HL-60 (cell line): ENCODE results near the gene HPCAL4.

ENCODE experiments used
- DNase-seq, 2 experiments: peaks; one replicate each; pipeline ENCODE4 v3.0.0-alpha.2; 2010 to 2020; ENCODE audit warnings: low read depth in 1 of 2, low spot score in 1 of 2
- H3K27ac ChIP-seq: fragments of 250-450 bp; sonication (Bioruptor Pico); replicated peaks from 2 replicates; pipeline ENCODE4 v1.5.1; 2020; ENCODE audit warnings: mild to moderate bottlenecking, moderate library complexity
- H3K27me3 ChIP-seq: fragments of 250-450 bp; sonication (Bioruptor Pico); 2 replicates; pipeline ENCODE4 v1.5.1; 2021; ENCODE audit warnings: mild to moderate bottlenecking, moderate library complexity; ENCODE audit not compliant: insufficient read depth, poor library complexity, severe bottlenecking
- H3K4me3 ChIP-seq: replicated peaks from 2 replicates; pipeline ENCODE4 v1.5.1; 2011; ENCODE audit warnings: mild to moderate bottlenecking, control low read depth, low read length; ENCODE audit not compliant: insufficient read depth
- GABPA ChIP-seq: IDR thresholded peaks from 2 replicates; pipeline ENCODE4 v1.6.1; 2012; ENCODE audit warnings: low read depth
- POLR2AphosphoS5 ChIP-seq: IDR thresholded peaks from 2 replicates; pipeline ENCODE4 v1.6.1; 2012; ENCODE audit warnings: low read depth
- SPI1 ChIP-seq: IDR thresholded peaks from 2 replicates; pipeline ENCODE4 v1.6.1; 2012; ENCODE audit warnings: low read depth, mild to moderate bottlenecking, borderline replicate concordance
- TF ChIP-seq, protein P1 (sequence below): IDR thresholded peaks from 2 replicates; pipeline ENCODE4 v1.6.1; 2012; ENCODE audit warnings: low read depth; ENCODE audit not compliant: insufficient replicate concordance
- TF ChIP-seq, protein P2 (sequence below): IDR thresholded peaks from one replicate; pipeline ENCODE4 v1.5.1; 2011; ENCODE audit warnings: low read length, control low read depth, inconsistent platforms; ENCODE audit not compliant: insufficient read depth

The HPCAL4 gene

DNA sequence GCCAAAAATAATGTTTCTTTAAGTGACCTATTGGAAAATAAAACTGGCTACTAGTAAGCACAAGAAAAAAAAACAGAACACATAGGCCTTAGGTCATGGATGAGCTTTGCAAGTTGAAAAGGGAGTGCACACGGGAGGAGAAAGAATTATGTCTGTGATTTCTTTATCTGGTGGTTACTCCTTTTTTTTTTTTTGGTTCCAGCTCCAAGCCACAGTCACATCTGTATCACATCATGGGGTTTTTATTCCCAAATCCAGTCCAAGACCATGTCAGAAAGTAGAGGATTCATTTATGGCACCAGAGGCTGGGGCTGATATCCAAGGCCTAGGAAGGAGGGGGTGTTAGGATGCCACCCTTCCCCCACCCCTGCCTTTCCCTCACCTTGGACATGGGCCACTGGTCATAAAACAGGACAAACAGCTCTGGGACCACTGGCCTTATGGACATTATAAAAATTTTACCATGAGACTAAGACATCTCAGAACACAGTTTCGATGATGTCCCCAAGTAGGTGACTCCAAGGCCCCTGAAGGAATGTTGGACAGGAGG, 41.5 kb downstream of the HPCAL4 start:
- Histone ChIP-seq H3K4me3 (no peak overlapping the region), H3K27me3 (peaks cover 2% of the 10 kb centered on the region), H3K27ac (no peak overlapping the region)
- DNase-seq, result no peak
- TF ChIP-seq, protein P1, sequence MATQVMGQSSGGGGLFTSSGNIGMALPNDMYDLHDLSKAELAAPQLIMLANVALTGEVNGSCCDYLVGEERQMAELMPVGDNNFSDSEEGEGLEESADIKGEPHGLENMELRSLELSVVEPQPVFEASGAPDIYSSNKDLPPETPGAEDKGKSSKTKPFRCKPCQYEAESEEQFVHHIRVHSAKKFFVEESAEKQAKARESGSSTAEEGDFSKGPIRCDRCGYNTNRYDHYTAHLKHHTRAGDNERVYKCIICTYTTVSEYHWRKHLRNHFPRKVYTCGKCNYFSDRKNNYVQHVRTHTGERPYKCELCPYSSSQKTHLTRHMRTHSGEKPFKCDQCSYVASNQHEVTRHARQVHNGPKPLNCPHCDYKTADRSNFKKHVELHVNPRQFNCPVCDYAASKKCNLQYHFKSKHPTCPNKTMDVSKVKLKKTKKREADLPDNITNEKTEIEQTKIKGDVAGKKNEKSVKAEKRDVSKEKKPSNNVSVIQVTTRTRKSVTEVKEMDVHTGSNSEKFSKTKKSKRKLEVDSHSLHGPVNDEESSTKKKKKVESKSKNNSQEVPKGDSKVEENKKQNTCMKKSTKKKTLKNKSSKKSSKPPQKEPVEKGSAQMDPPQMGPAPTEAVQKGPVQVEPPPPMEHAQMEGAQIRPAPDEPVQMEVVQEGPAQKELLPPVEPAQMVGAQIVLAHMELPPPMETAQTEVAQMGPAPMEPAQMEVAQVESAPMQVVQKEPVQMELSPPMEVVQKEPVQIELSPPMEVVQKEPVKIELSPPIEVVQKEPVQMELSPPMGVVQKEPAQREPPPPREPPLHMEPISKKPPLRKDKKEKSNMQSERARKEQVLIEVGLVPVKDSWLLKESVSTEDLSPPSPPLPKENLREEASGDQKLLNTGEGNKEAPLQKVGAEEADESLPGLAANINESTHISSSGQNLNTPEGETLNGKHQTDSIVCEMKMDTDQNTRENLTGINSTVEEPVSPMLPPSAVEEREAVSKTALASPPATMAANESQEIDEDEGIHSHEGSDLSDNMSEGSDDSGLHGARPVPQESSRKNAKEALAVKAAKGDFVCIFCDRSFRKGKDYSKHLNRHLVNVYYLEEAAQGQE, result no peak
- no peak for TF ChIP-seq GABPA
- no peak for TF ChIP-seq SPI1
- TF ChIP-seq POLR2AphosphoS5, result no peak
- TF ChIP-seq, protein P2, sequence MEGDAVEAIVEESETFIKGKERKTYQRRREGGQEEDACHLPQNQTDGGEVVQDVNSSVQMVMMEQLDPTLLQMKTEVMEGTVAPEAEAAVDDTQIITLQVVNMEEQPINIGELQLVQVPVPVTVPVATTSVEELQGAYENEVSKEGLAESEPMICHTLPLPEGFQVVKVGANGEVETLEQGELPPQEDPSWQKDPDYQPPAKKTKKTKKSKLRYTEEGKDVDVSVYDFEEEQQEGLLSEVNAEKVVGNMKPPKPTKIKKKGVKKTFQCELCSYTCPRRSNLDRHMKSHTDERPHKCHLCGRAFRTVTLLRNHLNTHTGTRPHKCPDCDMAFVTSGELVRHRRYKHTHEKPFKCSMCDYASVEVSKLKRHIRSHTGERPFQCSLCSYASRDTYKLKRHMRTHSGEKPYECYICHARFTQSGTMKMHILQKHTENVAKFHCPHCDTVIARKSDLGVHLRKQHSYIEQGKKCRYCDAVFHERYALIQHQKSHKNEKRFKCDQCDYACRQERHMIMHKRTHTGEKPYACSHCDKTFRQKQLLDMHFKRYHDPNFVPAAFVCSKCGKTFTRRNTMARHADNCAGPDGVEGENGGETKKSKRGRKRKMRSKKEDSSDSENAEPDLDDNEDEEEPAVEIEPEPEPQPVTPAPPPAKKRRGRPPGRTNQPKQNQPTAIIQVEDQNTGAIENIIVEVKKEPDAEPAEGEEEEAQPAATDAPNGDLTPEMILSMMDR, result no peak

DNA sequence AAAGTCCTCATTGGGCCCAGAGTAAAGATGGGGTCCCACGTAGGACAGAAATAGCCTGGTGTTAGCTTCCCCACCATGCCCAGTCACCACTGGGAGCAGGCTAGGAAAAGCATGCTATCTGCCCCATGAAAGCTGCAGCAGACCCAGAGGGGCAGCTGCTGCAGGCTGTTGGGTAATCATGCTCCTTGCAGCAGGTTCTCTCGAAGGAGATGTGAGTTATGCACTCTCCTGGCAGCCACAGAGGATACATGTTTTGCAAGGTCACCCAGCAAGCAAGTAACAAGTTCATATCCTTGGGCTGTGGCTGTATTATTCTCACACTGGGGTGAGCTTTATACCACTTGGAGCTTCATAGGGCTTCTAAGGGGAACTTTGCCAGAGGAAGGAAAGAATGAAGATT, 42.7 kb downstream of the HPCAL4 start:
- TF ChIP-seq, protein P1, result no peak
- TF ChIP-seq, protein P2, result no peak
- no peak for TF ChIP-seq POLR2AphosphoS5
- no peaks in the 10 kb centered on the region for H3K27me3 ChIP-seq
- H3K4me3 ChIP-seq, result no peak overlapping the region
- DNase-seq, result no peak
- no peak overlapping the region for H3K27ac ChIP-seq

DNA sequence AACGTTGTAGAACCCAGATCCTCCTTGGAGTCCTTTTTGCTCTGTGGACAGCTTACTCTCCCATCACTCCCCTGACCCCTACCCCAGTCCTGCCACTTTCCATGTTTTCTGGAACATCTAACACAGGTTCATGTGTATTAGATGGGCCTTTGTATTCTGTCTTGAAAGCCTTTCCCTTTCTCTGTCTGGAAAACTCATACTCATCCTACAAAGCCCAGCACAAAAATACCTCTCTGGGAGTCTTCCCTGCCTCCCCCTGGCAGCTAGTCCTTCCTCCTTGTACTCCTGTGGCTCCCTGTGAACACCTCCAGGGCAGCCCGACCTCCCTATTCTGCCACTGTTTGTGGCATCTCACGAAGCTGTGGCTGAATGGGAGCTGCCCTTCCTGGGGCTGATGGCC, 44.0 kb downstream of the HPCAL4 start:
- H3K4me3 ChIP-seq, result no peak overlapping the region
- no peak for DNase-seq
- H3K27me3 ChIP-seq, result no peaks in the 10 kb centered on the region
- TF ChIP-seq, protein P2, result no peak
- TF ChIP-seq POLR2AphosphoS5, result no peak
- TF ChIP-seq GABPA, result no peak
- TF ChIP-seq, protein P1, result no peak
- no peak for TF ChIP-seq SPI1
- H3K27ac ChIP-seq, result no peak overlapping the region
